NCI-H128 (cell line): Measurements from ENCODE around the gene CASR.

ENCODE experiments used
- DNase-seq: peaks from one replicate; lab custom pipeline; 2025; ENCODE audit not compliant: unreplicated experiment; lab: John Stamatoyannopoulos, UW

The CASR gene

GRCh38 chr3:122299872-122300460, 116.5 kb downstream of the CASR start:
- no peak for DNase-seq

- DNase-seq, result no peak
Observed at GRCh38 chr3:122301063-122301462, 117.6 kb downstream of the CASR start.

- no peak for DNase-seq
Observed at GRCh38 chr3:122305818-122306621, 122.6 kb downstream of the CASR start.

GRCh38 chr3:122306622-122306953, 123.1 kb downstream of the CASR start:
- no peak for DNase-seq

DNA sequence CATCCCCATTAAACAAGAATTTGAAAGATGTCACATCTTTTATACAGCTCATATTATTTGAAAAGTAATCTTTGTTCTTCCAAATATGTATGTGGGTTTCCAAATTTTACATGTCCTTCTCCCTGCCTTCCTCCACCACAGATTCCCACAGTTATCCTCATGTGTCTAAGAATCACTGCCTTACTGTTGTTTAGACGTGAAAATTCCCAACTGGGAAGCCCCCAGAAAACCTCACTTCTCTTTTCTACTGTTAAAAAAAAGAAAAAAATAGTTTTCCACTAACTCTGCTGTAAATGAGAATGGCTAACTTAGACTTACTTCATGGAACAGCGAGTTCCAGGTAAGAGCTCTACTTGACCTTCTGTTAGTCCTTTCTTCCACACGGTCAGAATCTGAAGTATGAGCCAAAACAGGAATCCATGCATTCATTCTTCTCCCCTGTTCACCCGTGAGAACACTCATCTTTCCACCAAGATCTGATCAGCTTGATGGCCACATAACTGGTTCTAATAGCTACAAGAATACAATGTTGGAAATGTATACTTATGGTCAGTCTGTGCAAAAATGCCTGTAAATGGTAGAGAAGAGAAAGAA, 123.7 kb downstream of the CASR start:
- no peak for DNase-seq

GRCh38 chr3:122307976-122308375, 124.5 kb downstream of the CASR start:
- no peak for DNase-seq

DNA sequence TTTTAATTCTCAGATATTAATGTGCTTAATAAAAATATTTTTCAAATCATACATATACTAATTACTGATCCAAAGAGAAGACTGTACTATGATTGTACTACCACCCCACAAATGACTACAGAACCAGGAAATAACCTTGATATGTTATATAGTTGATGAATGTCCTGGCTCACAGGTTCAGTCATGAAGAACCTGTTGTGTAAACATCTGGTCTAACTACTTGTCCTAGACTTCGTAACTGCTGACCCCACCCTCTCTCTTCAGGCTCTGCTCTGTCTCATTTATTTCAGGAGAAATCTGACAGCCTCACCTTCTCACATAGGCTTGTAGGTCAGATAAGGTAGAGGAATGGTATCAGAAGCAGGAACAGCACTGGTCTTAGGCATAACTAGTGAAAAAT, 126.9 kb downstream of the CASR start:
- no peak for DNase-seq

- DNase-seq, result no peak
Observed at GRCh38 chr3:122312826-122313225, 129.4 kb downstream of the CASR start.

DNA sequence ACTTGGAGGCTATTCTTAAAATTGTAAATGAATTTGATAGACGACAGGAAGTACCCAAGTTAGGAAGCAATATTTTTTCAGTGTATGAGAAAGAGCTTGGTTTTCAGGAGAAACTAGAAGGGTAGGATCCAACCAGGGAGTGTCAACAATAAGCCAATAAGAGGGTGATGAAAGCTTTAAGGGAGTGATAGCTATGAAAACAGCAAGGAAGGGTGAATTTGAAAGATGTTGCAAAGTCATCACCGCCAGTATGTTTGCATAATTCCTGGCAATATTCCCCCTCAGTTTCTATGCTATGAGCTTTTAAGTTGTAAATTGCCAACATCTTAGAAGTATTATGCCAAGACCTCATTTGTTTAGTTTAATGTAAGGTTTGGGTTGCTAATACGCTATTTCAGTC, 129.8 kb downstream of the CASR start:
- DNase-seq, result no peak

- DNase-seq, result no peak
Observed at GRCh38 chr3:122314228-122314876, 130.9 kb downstream of the CASR start.

- DNase-seq, result no peak
Observed at GRCh38 chr3:122315619-122316018, 132.2 kb downstream of the CASR start.

- DNase-seq, result no peak
Observed at GRCh38 chr3:122316368-122316767, 132.9 kb downstream of the CASR start.

DNA sequence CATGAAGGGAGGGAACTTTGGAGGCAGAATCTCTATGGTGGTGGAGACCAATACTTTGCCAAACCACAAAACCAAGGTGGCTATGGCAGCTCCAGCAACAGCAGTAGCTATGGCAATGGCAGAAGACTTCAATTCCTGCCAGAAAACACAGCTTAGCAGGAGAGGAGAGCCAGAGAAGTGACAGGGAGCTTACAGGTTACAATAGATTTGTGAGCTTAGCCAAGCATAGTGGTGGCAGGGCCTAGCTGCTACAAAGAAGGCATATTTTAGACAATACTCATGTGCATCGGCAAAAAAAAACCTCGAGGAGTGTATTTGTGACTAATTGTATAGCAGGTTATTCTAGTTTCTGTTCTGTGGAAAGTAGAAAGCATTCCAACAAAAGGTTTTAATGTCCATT, 135.2 kb downstream of the CASR start:
- no peak for DNase-seq

- DNase-seq, result no peak
Observed at GRCh38 chr3:122322095-122323075, 138.9 kb downstream of the CASR start.

- no peak for DNase-seq
Observed at GRCh38 chr3:122324871-122325323, 141.4 kb downstream of the CASR start, which contains the start of gene CSTA. Gene CSTA (plus strand): TSS chr3:122325248. CDS start chr3:122325293, 45 bp downstream.

- DNase-seq, result no peak
Observed at GRCh38 chr3:122325769-122326168, 142.3 kb downstream of the CASR start.

DNA sequence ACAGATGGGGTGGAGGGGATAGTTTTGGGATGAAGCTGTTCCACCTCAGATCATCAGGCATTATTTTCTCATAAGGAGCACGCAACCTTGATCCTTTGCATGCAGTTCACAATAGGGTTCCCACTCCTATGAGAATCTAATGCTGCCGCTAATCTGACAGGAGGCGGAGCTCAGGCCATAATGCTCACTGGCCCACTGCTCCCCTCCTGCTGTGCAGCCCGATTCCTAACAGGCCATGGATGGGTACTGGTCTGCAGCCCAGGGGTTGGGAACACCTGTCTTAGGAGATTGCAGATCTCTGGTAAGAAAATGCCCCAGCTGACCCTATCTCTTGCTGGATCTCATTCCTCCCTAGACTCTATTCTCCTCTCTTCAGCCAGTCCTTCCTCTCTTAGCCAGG, 148.4 kb downstream of the CASR start:
- no peak for DNase-seq

GRCh38 chr3:122332551-122332950, 149.1 kb downstream of the CASR start:
- DNase-seq, result no peak
